ENCODE results near the gene ERGIC3. TPM values are rescaled to one million over a fixed set of nuclear protein-coding genes. Genes with fewer than 3 reads are reported as not detected.
A peak's percentile ranks its signal among the peaks of the same experiment; 100 is the strongest.

ERGIC3 gene
- total RNA-seq (2014; rRNA removed; shearing (Covaris generic)): 273 and 290 TPM in 2 replicates

DNA sequence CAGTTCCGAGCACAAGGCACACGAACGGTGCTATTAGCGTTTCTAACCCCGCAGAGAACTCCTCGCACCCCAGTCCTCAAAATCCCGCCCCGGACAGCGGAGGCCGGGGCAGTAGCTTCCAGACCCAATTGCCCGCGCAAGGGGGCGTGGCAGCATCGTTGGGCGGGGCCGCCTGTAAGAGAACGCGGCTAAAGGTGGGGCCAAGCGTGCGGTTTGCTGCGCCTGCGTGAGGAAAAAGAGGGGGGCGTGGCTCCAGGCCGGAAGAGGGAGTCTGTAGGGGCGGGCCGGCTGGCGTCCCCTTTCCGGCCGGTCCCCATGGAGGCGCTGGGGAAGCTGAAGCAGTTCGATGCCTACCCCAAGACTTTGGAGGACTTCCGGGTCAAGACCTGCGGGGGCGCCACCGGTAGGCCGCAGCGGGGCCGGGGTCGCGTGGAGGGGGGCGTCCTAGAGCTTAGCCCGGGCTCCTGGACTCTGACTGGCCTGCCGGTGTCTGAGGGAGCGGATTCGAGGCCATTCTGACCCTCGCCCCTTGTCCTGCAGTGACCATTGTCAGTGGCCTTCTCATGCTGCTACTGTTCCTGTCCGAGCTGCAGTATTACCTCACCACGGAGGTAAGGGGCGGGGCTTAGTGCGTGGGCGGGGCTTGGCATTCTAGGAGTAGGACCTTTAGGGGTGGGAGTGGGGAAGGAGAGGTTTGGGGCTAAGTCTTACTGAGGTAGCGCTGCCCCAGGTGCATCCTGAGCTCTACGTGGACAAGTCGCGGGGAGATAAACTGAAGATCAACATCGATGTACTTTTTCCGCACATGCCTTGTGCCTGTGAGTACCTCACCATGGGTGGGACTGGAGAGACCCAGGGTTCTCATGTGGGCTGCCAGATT lies at the start of gene ERGIC3:
TSS of gene ERGIC3 (plus strand) at position 296 of the 880 bp plus-strand sequence. CDS start at position 316, 20 bp downstream.
- Histone ChIP-seq H3K36me3 (peaks cover 37% of the 10 kb centered on the region), H3K27me3 (replicated peaks) (no peaks in the 10 kb centered on the region), H3K27ac (peak within 1 kb of the TSS; percentile 62), H3K4me1 (replicated peaks) (peaks cover 6% of the 10 kb centered on the region), H3K9me3 (replicated peaks) (no peaks in the 10 kb centered on the region), H3K4me3 (peak within 1 kb of the TSS; percentile 64)
- peak; percentile 93 to 98 for DNase-seq (ENCODE audit: low read depth in 1 of 2, low spot score in 2 of 2)

DNA sequence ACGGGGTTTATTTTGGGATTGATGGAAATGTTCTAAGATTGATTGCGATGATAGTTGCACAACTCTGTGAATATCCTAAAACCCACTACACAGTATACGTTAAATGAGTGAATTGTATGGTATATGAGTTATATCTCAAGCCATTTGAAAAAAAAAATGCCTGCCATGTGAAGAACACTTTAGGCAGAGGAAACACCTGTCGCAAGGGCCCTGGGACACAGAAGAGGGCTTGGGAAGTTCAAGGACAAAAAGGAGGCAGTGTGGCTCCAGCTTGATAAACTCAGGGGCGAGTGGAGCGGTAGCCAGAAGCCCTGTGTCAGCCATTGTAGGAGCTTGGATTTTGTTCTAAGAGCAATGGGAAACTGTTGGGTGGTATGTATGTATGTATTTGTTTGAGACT lies 49.5 kb upstream of the ERGIC3 start:
- DNase-seq (ENCODE audit: low read depth in 1 of 2, low spot score in 2 of 2): no peak
- no peak overlapping the region for H3K27ac ChIP-seq
- H3K36me3 ChIP-seq: peaks cover 56% of the 10 kb centered on the region
- H3K27me3 ChIP-seq (replicated peaks): no peaks in the 10 kb centered on the region
- H3K4me1 ChIP-seq (replicated peaks): no peaks in the 10 kb centered on the region
- no peaks in the 10 kb centered on the region for H3K9me3 ChIP-seq (replicated peaks)
- H3K4me3 ChIP-seq: no peak overlapping the region

DNA sequence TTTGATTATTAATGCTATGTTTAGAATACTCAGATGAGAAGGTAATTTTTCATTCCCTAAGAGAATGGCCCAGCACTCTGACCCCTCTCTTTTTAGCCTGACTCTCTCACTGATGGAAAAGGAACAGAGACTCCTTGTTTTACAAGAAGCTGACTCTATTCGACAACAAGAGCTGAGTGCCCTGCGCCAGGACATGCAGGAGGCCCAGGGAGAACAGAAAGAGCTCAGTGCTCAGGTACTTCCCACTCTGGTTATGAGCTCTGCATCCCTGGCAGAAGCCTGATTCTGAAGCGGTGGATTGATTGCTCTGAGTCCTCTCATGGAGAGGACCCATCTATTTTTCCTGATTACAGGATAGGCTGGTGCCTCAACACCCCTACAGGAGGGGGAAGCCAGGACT lies 45.4 kb upstream of the ERGIC3 start:
- H3K27ac ChIP-seq: no peak overlapping the region
- DNase-seq (ENCODE audit: low read depth in 1 of 2, low spot score in 2 of 2): no peak

DNA sequence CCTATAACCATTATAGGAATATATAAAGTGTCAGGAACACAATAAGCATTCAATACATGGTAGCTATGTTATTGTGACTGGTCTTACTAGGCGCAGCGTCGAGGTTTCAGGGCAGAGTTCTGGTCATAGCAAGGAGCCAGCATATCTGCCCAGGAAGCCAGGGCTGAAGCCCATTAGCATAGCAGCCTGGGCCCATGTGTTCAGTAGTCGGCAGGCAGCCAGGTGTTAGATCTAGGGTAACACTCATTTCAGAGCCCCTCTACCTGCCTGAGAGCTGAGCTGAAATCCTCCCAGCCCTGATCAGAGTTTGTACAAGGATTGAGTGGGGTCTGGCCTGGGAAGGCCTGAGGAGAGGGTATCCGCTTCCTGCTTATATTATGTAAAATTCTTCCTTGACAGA lies 44.6 kb upstream of the ERGIC3 start:
- no peak overlapping the region for H3K27ac ChIP-seq

More for the DNA sequence above, 45.4 kb upstream of the ERGIC3 start:
- Histone ChIP-seq H3K27me3 (replicated peaks) (no peaks in the 10 kb centered on the region), H3K4me3 (no peak overlapping the region), H3K36me3 (peaks cover 60% of the 10 kb centered on the region), H3K4me1 (replicated peaks) (no peaks in the 10 kb centered on the region), H3K9me3 (replicated peaks) (no peaks in the 10 kb centered on the region)

DNA sequence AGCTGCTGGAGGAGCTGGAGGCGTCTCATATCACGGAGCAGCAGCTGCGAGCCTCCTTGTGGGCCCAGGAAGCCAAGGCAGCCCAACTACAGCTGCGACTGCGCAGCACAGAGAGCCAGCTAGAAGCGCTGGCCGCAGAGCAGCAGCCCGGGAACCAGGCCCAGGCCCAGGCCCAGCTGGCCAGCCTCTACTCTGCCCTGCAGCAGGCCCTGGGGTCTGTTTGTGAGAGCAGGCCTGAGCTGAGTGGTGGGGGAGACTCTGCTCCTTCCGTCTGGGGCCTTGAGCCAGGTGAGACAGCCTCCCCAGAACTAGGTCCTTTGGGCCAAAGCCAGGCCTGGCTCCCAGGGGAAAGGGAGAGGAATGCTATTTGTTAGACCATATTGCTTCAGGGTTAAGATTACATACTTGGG lies 44.1 kb upstream of the ERGIC3 start:
- H3K27me3 ChIP-seq (replicated peaks): no peaks in the 10 kb centered on the region
- no peaks in the 10 kb centered on the region for H3K9me3 ChIP-seq (replicated peaks)
- H3K36me3 ChIP-seq: peaks cover 57% of the 10 kb centered on the region
- no peak overlapping the region for H3K4me3 ChIP-seq
- H3K4me1 ChIP-seq (replicated peaks): no peaks in the 10 kb centered on the region
- H3K27ac ChIP-seq: no peak overlapping the region
- DNase-seq (ENCODE audit: low read depth in 1 of 2, low spot score in 2 of 2): no peak

More for the DNA sequence above, 44.6 kb upstream of the ERGIC3 start:
- DNase-seq (ENCODE audit: low read depth in 1 of 2, low spot score in 2 of 2): no peak
- no peak overlapping the region for H3K4me3 ChIP-seq
- peaks cover 59% of the 10 kb centered on the region for H3K36me3 ChIP-seq
- H3K9me3 ChIP-seq (replicated peaks): no peaks in the 10 kb centered on the region
- no peaks in the 10 kb centered on the region for H3K27me3 ChIP-seq (replicated peaks)
- no peaks in the 10 kb centered on the region for H3K4me1 ChIP-seq (replicated peaks)

DNA sequence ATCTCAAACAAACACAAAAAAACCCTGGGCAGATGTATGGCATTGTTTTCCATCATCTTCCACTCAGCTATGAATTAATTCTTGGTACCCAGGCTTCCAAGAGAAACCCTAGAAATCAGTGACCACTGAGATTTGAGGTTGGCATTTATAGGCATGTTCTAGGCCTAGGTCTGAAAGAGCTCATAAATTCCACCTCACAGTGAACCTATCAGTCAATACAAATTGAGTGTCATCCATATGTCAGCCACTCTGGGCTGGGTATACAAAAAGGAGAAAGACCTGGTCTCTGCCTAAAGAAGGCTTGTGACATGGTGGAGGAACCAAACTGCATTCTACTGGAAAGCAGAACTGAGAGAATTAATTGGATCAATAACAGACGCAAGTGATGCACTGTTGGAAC lies 42.6 kb upstream of the ERGIC3 start:
- no peaks in the 10 kb centered on the region for H3K9me3 ChIP-seq (replicated peaks)
- H3K27me3 ChIP-seq (replicated peaks): no peaks in the 10 kb centered on the region
- no peak for DNase-seq (ENCODE audit: low read depth in 1 of 2, low spot score in 2 of 2)
- peaks cover 59% of the 10 kb centered on the region for H3K36me3 ChIP-seq
- H3K27ac ChIP-seq: no peak overlapping the region
- no peak overlapping the region for H3K4me3 ChIP-seq
- H3K4me1 ChIP-seq (replicated peaks): no peaks in the 10 kb centered on the region

DNA sequence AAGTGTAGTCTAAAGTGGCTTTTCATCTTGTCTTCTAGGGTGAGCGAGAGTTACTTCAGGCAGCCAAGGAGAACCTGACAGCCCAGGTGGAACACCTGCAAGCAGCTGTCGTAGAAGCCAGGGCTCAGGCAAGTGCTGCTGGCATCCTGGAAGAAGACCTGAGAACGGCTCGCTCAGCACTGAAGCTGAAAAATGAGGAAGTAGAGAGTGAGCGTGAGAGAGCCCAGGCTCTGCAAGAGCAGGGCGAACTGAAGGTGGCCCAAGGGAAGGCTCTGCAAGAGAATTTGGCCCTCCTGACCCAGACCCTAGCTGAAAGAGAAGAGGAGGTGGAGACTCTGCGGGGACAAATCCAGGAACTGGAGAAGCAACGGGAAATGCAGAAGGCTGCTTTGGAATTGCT lies 39.5 kb upstream of the ERGIC3 start:
- Histone ChIP-seq H3K27me3 (replicated peaks) (no peaks in the 10 kb centered on the region), H3K27ac (no peak overlapping the region), H3K4me3 (no peak overlapping the region), H3K36me3 (peaks cover 41% of the 10 kb centered on the region), H3K9me3 (replicated peaks) (no peaks in the 10 kb centered on the region), H3K4me1 (replicated peaks) (no peaks in the 10 kb centered on the region)
- no peak for DNase-seq (ENCODE audit: low read depth in 1 of 2, low spot score in 2 of 2)

DNA sequence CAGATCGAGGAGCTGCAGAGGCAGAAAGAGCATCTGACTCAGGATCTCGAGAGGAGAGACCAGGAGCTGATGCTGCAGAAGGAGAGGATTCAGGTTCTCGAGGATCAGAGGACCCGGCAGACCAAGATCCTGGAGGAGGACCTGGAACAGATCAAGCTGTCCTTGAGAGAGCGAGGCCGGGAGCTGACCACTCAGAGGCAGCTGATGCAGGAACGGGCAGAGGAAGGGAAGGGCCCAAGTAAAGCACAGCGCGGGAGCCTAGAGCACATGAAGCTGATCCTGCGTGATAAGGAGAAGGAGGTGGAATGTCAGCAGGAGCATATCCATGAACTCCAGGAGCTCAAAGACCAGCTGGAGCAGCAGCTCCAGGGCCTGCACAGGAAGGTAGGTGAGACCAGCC lies 38.6 kb upstream of the ERGIC3 start:
- no peak overlapping the region for H3K27ac ChIP-seq
- no peaks in the 10 kb centered on the region for H3K4me1 ChIP-seq (replicated peaks)
- H3K4me3 ChIP-seq: no peak overlapping the region
- H3K36me3 ChIP-seq: peaks cover 39% of the 10 kb centered on the region
- no peaks in the 10 kb centered on the region for H3K27me3 ChIP-seq (replicated peaks)
- DNase-seq (ENCODE audit: low read depth in 1 of 2, low spot score in 2 of 2): no peak
- H3K9me3 ChIP-seq (replicated peaks): no peaks in the 10 kb centered on the region

DNA sequence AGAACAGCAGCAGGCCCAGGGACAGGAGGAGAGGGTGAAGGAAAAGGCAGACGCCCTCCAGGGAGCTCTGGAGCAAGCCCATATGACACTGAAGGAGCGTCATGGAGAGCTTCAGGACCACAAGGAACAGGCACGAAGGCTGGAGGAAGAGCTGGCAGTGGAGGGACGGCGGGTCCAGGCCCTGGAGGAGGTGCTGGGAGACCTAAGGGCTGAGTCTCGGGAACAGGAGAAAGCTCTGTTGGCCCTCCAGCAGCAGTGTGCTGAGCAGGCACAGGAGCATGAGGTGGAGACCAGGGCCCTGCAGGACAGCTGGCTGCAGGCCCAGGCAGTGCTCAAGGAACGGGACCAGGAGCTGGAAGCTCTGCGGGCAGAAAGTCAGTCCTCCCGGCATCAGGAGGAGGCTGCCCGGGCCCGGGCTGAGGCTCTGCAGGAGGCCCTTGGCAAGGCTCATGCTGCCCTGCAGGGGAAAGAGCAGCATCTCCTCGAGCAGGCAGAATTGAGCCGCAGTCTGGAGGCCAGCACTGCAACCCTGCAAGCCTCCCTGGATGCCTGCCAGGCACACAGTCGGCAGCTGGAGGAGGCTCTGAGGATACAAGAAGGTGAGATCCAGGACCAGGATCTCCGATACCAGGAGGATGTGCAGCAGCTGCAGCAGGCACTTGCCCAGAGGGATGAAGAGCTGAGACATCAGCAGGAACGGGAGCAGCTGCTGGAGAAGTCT lies 37.9 kb upstream of the ERGIC3 start:
- Histone ChIP-seq H3K4me3 (no peak overlapping the region), H3K9me3 (replicated peaks) (no peaks in the 10 kb centered on the region), H3K27me3 (replicated peaks) (no peaks in the 10 kb centered on the region), H3K4me1 (replicated peaks) (no peaks in the 10 kb centered on the region), H3K36me3 (peaks cover 40% of the 10 kb centered on the region), H3K27ac (no peak overlapping the region)
- no peak for DNase-seq (ENCODE audit: low read depth in 1 of 2, low spot score in 2 of 2)

DNA sequence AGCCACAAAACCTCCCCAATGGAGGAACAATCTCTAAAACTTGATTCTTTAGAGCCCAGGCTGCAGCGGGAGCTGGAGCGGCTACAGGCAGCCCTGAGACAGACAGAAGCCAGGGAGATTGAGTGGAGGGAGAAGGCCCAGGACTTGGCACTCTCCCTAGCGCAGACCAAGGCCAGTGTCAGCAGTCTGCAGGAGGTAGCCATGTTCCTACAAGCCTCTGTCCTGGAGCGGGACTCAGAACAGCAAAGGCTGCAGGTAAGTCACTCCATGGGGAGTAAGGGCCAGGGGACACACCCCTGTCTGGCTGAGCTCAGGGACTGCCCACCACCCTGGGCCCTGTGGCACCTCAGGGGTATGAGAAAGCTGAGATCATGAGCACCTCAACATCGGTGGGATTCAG lies 37.1 kb upstream of the ERGIC3 start:
- Histone ChIP-seq H3K27ac (no peak overlapping the region), H3K27me3 (replicated peaks) (no peaks in the 10 kb centered on the region), H3K4me3 (no peak overlapping the region), H3K9me3 (replicated peaks) (no peaks in the 10 kb centered on the region), H3K36me3 (peaks cover 39% of the 10 kb centered on the region), H3K4me1 (replicated peaks) (no peaks in the 10 kb centered on the region)
- DNase-seq (ENCODE audit: low read depth in 1 of 2, low spot score in 2 of 2): no peak

DNA sequence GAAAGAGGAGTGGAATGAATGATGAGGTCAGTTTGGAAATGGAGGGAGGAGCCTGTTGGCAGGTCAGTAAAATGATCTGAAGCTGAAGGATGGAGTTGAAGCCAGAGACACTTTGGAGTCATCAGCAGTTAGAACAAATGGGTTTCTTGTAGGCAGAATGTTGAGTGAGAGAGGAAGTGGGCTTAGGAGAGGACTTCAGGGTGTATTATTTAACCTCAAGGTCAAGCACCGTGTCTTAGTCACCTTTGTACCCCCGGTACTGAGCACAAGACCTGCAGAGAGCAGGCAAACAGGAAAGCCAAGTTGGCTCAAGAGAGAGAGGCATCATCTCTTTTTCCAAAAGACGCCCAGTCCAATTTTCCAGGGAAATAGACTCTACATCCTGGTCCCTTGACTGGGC lies 35.7 kb upstream of the ERGIC3 start:
- Histone ChIP-seq H3K4me1 (replicated peaks) (no peaks in the 10 kb centered on the region), H3K27me3 (replicated peaks) (no peaks in the 10 kb centered on the region), H3K4me3 (no peak overlapping the region), H3K27ac (no peak overlapping the region), H3K9me3 (replicated peaks) (no peaks in the 10 kb centered on the region), H3K36me3 (peaks cover 42% of the 10 kb centered on the region)
- DNase-seq (ENCODE audit: low read depth in 1 of 2, low spot score in 2 of 2): no peak

DNA sequence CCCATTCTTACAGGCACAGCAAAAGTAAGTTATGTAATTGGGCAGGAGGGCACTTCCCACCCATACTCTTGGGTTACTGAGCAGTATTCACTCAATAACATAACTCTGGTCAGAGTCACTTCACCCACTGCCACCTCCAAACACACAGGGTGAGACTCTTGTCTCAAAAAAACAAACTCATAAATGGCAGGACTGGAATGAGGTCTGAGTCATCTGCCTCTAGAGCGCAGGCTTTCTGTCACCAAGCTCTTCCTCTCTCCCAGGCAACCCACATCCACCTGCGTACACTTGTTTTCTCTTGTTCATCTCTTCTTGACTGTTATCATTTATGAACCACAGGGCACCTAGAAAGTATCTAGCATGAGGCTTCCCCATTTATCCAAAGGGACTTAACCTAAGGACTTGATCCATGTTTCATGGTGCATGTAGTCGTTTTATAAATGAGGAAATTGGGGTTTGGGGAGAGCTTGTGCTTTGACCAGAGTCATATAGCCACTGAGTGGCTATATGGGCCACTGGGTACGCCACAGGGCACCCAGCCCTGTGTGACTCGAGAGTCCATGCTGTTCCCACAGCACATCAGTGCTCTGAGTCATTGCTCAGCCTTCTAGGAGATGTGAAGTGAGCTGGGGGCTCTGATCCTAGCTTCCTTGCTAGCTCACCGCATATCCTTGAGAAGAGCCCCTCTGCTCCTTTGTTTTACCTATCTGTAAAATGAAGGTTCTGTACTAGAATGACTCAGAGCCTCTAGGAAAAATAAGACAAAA lies 34.8 kb upstream of the ERGIC3 start:
- H3K27ac ChIP-seq: no peak overlapping the region
- no peaks in the 10 kb centered on the region for H3K27me3 ChIP-seq (replicated peaks)
- DNase-seq (ENCODE audit: low read depth in 1 of 2, low spot score in 2 of 2): no peak
- no peaks in the 10 kb centered on the region for H3K9me3 ChIP-seq (replicated peaks)
- no peaks in the 10 kb centered on the region for H3K4me1 ChIP-seq (replicated peaks)
- no peak overlapping the region for H3K4me3 ChIP-seq
- H3K36me3 ChIP-seq: peaks cover 49% of the 10 kb centered on the region

DNA sequence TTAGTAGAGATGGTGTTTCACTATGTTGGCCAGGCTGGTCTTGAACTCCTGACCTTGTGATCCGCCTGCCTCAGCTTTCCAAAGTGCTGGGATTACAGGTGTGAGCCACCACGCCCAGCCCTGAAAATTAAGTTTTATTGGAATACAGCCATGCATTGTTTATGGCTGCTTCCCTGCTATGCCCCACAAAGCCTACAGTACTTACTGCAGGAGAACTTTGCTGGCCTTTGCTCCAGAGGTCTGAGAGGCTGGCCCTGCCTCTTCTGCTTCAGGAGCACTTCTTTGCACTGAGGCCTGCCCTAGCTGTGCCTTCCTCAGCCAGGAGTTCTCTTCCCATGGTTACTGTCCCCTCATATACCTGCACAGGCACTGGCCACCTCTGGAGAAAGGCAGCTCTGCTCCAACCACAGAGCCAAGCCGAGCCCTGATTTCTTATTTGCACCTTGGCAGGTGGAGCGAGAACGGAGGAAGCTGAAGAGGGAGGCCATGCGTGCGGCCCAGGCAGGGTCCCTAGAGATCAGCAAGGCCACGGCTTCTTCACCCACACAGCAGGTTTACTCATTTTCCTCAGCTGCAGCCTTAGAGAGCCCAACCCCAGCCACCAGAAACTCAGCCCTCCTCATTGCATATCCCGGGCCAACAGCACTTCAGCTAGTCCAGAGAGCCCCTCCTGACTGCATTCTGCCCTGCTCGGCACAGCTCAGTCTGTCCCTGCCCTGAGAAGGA lies 33.2 kb upstream of the ERGIC3 start:
- Histone ChIP-seq H3K4me1 (replicated peaks) (no peaks in the 10 kb centered on the region), H3K4me3 (no peak overlapping the region), H3K9me3 (replicated peaks) (no peaks in the 10 kb centered on the region), H3K27me3 (replicated peaks) (no peaks in the 10 kb centered on the region), H3K27ac (no peak overlapping the region), H3K36me3 (peaks cover 41% of the 10 kb centered on the region)
- DNase-seq (ENCODE audit: low read depth in 1 of 2, low spot score in 2 of 2): no peak
